Measurements from ENCODE around the gene ATPAF2. TPM values are rescaled to one million over a fixed set of nuclear protein-coding genes. Genes with fewer than 3 reads are reported as not detected.
"Not testable (repeated sequence)": the region's sequence is repeated elsewhere in the genome, so short reads cannot be mapped to it uniquely, and the experiment has no call there.

The ATPAF2 gene
- total RNA-seq, 1 experiment from 2014 or later = 40.5 TPM

GRCh38 chr17:17999364-18000029, 39.5 kb downstream of the ATPAF2 start:
- no peaks in the 10 kb centered on the region for H3K9me3 ChIP-seq (ENCODE audit: low read length)
- no TSS peak for BruUV-seq (replicated peaks)
- H4K20me1 ChIP-seq (ENCODE audit: low read length) = no peaks in the 10 kb centered on the region
- no peaks in the 10 kb centered on the region for H3K36me3 ChIP-seq (ENCODE audit: low read depth, low read length)
- DNase-seq (no peak), ATAC-seq (no peak)
- H3K4me1 ChIP-seq (ENCODE audit: insufficient read depth, low read length) = peaks cover 5% of the 10 kb centered on the region
- CTCF ChIA-PET = interaction anchor here (0.6 kb wide), 1 partner anchor 24 kb away, joined by 10 read pairs; no protein-coding TSS in a partner anchor
- H2AFZ ChIP-seq (ENCODE audit: low read length) = no peak overlapping the region
- H3K27me3 ChIP-seq (ENCODE audit: low read length) = no peaks in the 10 kb centered on the region
- no peak overlapping the region for H3K27ac ChIP-seq (ENCODE audit: low read length)
- no peak overlapping the region for H3K4me3 ChIP-seq (ENCODE audit: low read length)
- H3K9me2 ChIP-seq (replicated peaks; ENCODE audit: low read length) = no peaks in the 10 kb centered on the region
- no peak overlapping the region for H3K4me2 ChIP-seq (ENCODE audit: low read length)
- intact Hi-C loops (cut with micrococcal nuclease) = no loop called here
- no peaks in the 10 kb centered on the region for H3F3A ChIP-seq (ENCODE audit: low read length, unreplicated experiment)
- no peaks in the 10 kb centered on the region for H3K79me2 ChIP-seq (ENCODE audit: low read length)
- POLR2A ChIA-PET (ENCODE audit: unreplicated experiment) = no interaction called here
- TF ChIP-seq CTCF (conservative IDR thresholded peaks at IDR 0.05; ENCODE audit: low read depth, low read length) (no peak), EZH2 (IDR thresholded peaks at IDR 0.05; ENCODE audit: low read length, unreplicated experiment) (no peak), EZH2phosphoT487 (IDR thresholded peaks at IDR 0.05; ENCODE audit: borderline replicate concordance, low read length) (no peak)
- no peak overlapping the region for H3K9ac ChIP-seq (ENCODE audit: low read length)

GRCh38 chr17:17998934-17999333, 40.0 kb downstream of the ATPAF2 start:
- no TSS peak for BruUV-seq (replicated peaks)
- Histone ChIP-seq H3K36me3 (ENCODE audit: low read depth, low read length) (no peaks in the 10 kb centered on the region), H3K79me2 (ENCODE audit: low read length) (no peaks in the 10 kb centered on the region), H3K9me2 (replicated peaks; ENCODE audit: low read length) (no peaks in the 10 kb centered on the region), H3K27me3 (ENCODE audit: low read length) (no peaks in the 10 kb centered on the region), H3K9ac (ENCODE audit: low read length) (no peak overlapping the region), H3K4me2 (ENCODE audit: low read length) (no peak overlapping the region), H3K27ac (ENCODE audit: low read length) (no peak overlapping the region), H2AFZ (ENCODE audit: low read length) (no peak overlapping the region), H3K4me1 (ENCODE audit: insufficient read depth, low read length) (no peaks in the 10 kb centered on the region), H3F3A (ENCODE audit: low read length, unreplicated experiment) (no peaks in the 10 kb centered on the region), H4K20me1 (ENCODE audit: low read length) (no peaks in the 10 kb centered on the region), H3K9me3 (ENCODE audit: low read length) (no peaks in the 10 kb centered on the region), H3K4me3 (ENCODE audit: low read length) (no peak overlapping the region)
- TF ChIP-seq CTCF (conservative IDR thresholded peaks at IDR 0.05; ENCODE audit: low read depth, low read length) (no peak), EZH2phosphoT487 (IDR thresholded peaks at IDR 0.05; ENCODE audit: borderline replicate concordance, low read length) (no peak), EZH2 (IDR thresholded peaks at IDR 0.05; ENCODE audit: low read length, unreplicated experiment) (no peak)
- no peak for ATAC-seq
- no peak for DNase-seq
- POLR2A ChIA-PET (ENCODE audit: unreplicated experiment) = no interaction called here
- CTCF ChIA-PET = interaction anchor here (0.6 kb wide), 1 partner anchor 24 kb away, joined by 10 read pairs; no protein-coding TSS in a partner anchor
- intact Hi-C loops (cut with micrococcal nuclease) = no loop called here

GRCh38 chr17:17995887-17996286, 43.1 kb downstream of the ATPAF2 start:
- not testable (repeated sequence) for ATAC-seq

More at GRCh38 chr17:17995887-17996286, 43.1 kb downstream of the ATPAF2 start:
- CTCF ChIA-PET = interaction anchor here (0.6 kb wide), 1 partner anchor 21 kb away, joined by 4 read pairs; no protein-coding TSS in a partner anchor
- H3K27me3 ChIP-seq (ENCODE audit: low read length); H3F3A ChIP-seq (ENCODE audit: low read length, unreplicated experiment); BruUV-seq (replicated peaks); H3K4me1 ChIP-seq (ENCODE audit: insufficient read depth, low read length); H2AFZ ChIP-seq (ENCODE audit: low read length); H3K9me2 ChIP-seq (replicated peaks; ENCODE audit: low read length); H3K79me2 ChIP-seq (ENCODE audit: low read length); H3K9me3 ChIP-seq (ENCODE audit: low read length); intact Hi-C loops (cut with micrococcal nuclease); DNase-seq; H3K9ac ChIP-seq (ENCODE audit: low read length); H3K27ac ChIP-seq (ENCODE audit: low read length); H3K4me3 ChIP-seq (ENCODE audit: low read length); H4K20me1 ChIP-seq (ENCODE audit: low read length); H3K36me3 ChIP-seq (ENCODE audit: low read depth, low read length); H3K4me2 ChIP-seq (ENCODE audit: low read length); POLR2A ChIA-PET (ENCODE audit: unreplicated experiment): not testable (repeated sequence)
